GM21515 (cell line): ENCODE data around the gene BTNL3.
"Not testable (repeated sequence)": the region's sequence is repeated elsewhere in the genome, so short reads cannot be mapped to it uniquely, and the experiment has no call there.

Source experiments
- ATAC-seq: cut with Tn5 transposase; IDR thresholded peaks from one replicate; pipeline ENCODE4 v1.9.1; 2021; ENCODE audit not compliant: unreplicated experiment

BTNL3 gene

GRCh38 chr5:181045316-181045715 lies 56.7 kb downstream of the BTNL3 start:
- no peak for ATAC-seq

- ATAC-seq, result not testable (repeated sequence)
Measured at GRCh38 chr5:181045857-181046256, 57.2 kb downstream of the BTNL3 start.

- ATAC-seq, result no peak
Measured at GRCh38 chr5:181047288-181047687, 58.6 kb downstream of the BTNL3 start.

- ATAC-seq, result no peak
Measured at GRCh38 chr5:181047921-181048320, 59.3 kb downstream of the BTNL3 start.

GRCh38 chr5:181050016-181050415 lies 61.4 kb downstream of the BTNL3 start:
- no peak for ATAC-seq

- no peak for ATAC-seq
Measured at GRCh38 chr5:181051841-181052671, 63.4 kb downstream of the BTNL3 start.

- ATAC-seq, result no peak
Measured at GRCh38 chr5:181052672-181053487, 64.2 kb downstream of the BTNL3 start.

- no peak for ATAC-seq
Measured at GRCh38 chr5:181053488-181054121, 65.0 kb downstream of the BTNL3 start.

- no peak for ATAC-seq
Measured at GRCh38 chr5:181054138-181054537, 65.5 kb downstream of the BTNL3 start.

GRCh38 chr5:181054871-181055459 lies 66.3 kb downstream of the BTNL3 start:
- no peak for ATAC-seq
